Mucosa of gallbladder (tissue), 1 donor: ENCODE measurements around the gene RTKN. TPM values are rescaled to one million over a fixed set of nuclear protein-coding genes. Genes with fewer than 3 reads are reported as not detected.
A peak's percentile ranks its signal among the peaks of the same experiment; 100 is the strongest.
"Not testable (repeated sequence)": the region's sequence is repeated elsewhere in the genome, so short reads cannot be mapped to it uniquely, and the experiment has no call there.

Source experiments
- DNase-seq: peaks from one replicate; pipeline ENCODE4 v3.0.0-alpha.2; 2020; ENCODE audit warnings: low spot score
- total RNA-seq: library from RNA; stranded (reverse); gene quantifications from one replicate; pipeline ENCODE4 v1.2.1, GENCODE V29; 2021
- donor health status: DM: no; HTN: no; CAD: no.

RTKN gene
- total RNA-seq, 1 donor from 2014 or later, result 86.4 TPM

DNA sequence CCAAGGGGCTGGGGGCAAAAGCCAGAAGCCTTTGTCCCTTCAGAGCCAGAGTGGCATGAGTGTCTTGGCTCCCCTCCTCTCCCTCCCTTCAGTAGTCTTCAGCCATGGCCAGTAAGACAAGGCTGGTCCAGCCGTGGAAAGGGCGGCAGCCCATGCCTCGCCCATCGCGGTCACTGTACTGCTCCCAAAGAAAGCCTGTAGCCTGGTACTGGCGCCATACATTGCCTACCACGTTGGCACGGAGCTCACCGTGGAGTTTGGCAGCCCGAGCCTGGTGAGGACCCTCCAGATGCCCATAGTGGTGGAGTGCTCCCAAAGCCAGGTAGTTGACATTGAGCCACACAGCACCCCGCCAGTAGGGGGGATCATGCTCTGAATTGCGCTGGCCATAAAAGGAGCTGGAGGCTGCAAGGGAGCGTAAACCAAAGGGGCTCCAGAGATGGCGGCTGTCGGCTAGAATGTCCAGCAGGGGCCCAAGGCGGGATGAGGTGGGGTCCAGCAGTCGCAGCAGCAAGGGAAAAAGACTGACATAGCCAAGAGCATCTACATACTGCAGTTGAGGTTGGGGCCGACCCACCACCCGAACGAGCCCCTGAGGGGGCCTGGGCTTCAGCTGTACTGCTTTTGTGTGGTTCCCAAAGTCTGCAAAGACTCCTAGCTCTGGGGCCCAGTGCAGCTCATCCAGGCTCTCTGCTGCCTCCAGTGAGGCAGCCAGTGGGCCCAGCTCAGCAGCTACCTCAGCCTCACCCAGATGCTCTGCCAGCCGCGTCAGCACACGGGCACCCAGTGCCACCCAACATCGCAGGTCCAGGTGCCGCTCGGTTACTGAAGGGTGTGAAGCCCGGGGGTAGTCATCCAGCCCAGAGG is 19.7 kb upstream of the RTKN start:
- DNase-seq, result no peak

DNA sequence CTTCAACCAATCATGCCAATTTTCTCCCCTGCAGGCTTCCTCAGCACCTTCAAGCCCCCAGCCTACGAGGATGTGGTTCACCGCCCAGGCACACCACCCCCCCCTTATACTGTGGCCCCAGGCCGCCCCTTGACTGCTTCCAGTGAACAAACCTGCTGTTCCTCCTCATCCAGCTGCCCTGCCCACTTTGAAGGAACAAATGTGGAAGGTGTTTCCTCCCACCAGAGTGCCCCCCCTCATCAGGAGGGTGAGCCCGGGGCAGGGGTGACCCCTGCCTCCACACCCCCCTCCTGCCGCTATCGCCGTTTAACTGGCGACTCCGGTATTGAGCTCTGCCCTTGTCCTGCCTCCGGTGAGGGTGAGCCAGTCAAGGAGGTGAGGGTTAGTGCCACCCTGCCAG is 18.4 kb upstream of the RTKN start:
- not testable (repeated sequence) for DNase-seq

DNA sequence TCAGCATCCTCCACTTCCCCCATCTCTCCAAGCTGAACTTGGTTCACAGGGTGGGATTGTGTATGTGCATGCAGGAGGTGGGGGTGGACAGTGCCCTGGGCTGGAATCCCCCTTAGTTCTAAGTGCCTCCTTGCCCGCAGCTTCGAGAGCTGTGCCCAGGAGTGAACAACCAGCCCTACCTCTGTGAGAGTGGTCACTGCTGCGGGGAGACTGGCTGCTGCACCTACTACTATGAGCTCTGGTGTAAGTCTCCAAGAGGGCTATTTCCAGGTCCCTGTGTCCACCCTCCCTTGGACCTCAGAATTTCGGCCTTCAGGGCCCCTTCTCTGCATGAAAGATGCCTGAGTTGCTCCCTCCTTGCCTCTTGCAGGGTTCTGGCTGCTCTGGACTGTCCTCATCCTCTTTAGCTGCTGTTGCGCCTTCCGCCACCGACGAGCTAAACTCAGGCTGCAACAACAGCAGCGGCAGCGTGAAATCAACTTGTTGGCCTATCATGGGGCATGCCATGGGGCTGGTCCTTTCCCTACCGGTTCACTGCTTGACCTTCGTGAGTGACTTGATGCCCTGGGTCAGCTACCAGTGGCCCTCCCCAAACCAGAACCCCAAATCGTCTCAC is 17.9 kb upstream of the RTKN start:
- not testable (repeated sequence) for DNase-seq

DNA sequence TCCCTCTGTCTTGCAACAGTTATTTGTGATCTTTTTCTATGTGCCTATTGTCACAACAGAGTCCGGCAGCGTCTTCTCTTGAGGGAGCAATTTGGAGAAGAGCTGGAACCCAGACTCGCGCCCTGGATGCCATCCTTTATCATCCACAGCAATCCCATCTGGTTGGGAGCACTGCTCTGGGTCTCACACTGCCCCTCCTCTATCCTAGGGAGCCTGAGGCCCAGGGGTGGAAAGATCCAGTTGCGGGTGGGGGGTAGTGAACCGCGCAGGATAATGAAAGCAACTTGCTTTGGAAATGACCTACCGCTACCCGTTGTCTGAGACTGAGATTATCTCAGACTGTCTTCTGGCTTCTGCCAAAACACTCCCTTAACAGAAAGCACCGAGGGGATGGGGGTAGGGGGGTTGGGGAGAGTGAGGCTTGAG is 17.2 kb upstream of the RTKN start:
- DNase-seq, result no peak

DNA sequence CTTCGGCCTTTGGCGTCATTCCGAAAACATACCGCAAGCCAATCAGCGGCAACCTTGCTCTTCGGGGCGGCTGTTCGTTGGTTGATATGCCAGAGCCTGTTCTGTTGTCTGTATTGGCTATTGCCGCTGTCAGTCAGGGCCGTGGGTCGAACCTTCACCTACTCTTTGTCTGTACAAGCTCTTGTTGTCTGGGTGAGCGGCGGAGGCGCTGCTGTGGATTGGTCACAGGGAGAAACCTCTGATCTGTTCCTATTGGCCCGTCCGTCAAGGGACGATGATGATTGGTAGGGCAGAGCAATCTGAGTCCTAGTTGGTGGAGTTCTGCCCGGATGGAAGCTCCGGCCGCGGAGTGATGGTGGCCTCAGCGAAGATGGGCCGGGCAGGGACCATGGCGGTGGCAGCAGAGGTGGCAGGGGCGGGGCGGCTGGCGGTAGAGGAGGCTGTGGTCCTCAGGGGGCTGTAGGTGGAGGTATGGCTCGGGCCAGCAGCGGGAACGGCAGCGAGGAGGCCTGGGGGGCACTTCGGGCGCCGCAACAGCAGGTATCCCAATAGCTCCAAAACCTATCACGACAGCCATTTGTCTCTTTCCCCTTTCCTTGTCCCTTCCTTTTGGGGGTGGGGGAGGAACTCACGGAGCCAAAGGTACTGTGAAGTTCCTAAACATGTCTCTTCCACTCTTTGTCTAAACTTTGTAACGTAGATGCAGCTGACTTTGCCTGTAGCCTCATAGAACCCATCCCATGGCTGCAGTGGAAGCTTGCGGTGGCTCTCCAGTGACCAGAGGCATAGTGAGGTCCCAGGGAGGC is 16.6 kb upstream of the RTKN start, which contains the start of gene WBP1:
Gene WBP1, plus strand, starts transcription at position 307 of the 806 bp plus-strand sequence. Its CDS starts 165 bp downstream, at position 472.
- peak; percentile 100 for DNase-seq

DNA sequence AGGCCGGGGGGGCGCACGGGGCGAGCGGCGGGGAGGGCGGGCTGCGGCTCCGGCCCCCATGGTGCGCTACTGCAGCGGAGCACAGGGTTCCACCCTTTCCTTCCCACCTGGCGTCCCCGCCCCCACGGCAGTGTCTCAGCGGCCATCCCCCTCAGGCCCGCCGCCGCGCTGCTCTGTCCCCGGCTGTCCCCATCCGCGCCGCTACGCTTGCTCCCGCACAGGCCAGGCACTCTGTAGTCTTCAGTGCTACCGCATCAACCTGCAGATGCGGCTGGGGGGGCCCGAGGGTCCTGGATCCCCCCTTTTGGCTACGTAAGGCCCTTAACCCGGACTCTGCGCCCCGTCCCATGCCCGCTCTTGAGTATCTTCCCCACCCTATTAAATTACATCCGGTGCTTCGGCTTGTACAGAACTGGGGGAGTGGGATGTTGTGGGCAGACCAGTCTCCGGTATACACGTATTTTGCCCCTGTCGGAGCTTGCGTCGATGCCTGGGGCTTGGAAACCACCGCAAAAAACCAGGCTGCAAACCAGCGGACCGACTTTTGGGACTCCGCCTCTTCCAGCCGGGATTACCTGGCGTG is 15.9 kb upstream of the RTKN start:
- DNase-seq, result peak; percentile 63

DNA sequence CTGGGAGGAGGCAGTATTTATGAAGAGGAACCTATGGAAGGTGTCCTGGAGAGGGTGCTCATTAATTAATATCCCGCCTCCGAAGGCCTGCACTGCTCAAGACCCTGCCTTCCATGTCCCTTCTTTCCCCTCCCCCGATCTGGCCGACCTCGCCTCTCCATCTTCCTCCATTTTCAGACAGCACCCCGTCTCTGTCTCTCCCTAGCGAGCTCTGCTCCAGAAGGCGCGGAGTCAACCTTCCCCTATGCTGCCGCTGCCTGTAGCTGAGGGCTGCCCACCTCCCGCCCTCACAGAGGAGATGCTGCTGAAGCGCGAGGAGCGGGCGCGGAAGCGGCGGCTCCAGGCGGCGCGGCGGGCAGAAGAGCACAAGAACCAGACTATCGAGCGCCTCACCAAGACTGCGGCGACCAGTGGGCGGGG is 15.4 kb upstream of the RTKN start:
- no peak for DNase-seq

DNA sequence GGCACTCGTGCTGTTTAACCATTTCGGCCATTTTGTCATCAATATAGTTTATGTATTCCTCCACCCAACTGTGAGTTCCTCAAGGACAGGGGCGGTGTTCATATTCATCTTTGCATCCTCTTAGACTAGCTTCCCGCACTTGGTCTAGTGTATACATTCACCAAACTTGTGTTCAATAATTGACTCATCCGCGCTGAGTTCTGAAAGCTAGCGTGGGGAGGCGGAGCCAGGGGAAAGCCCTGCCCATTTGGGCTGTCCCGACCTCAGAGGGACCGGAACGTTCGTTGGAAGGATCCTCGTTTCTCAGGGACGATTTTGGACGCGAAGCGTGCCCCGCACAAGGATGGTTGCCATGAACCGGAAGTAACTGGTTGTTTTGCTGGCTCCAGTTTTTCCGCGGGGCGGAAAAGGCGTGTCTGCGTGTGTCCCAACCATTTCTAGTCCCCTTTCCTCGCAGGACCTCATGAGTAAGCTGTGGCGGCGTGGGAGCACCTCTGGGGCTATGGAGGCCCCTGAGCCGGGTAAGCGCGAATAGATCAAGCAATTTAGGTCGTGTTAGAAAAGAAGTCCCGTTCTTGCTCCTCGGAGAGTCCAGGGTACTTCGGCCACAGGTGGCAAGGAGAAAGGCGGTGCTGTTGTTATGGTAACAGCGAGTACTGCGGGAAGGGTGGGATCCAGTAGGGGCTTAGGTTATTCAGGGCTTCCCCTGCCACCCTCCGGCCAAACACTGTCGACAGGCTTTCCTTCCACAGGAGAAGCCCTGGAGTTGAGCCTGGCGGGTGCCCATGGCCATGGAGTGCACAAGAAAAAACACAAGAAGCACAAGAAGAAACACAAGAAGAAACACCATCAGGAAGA is 13.1 kb upstream of the RTKN start, which contains the start of gene INO80B:
Gene INO80B, plus strand, starts transcription at position 434 of the 858 bp plus-strand sequence. Its CDS starts 30 bp downstream, at position 464.
- peak; percentile 98 for DNase-seq

DNA sequence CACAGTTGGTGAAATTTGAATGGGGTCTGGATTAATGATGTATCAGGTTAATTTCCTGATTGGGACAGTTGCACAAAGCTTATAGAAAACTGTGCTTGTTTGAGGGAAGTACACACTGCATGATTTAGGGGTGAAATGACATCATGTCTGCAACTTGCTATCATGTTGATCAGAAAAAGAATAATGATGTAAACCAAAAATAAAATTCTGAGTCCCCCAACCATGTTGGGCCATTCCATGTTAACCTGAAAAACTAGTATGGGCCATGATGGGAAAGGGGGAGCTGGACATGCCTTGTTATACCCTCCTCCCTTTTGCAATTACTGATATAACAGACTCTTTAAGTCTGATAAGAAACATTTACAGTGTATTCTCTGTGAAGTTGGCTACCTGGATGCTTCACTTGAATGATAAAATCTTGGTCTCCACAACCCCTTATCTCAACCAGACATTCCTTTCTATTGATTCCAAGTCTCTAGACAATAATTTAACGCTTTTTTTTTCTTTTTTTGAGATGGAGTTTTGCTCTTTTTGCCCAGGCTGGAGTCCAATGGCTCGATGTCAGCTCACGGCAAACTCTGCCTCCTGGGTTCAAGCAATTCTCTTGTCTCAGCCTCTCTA is 8.9 kb upstream of the RTKN start:
- DNase-seq, result no peak

DNA sequence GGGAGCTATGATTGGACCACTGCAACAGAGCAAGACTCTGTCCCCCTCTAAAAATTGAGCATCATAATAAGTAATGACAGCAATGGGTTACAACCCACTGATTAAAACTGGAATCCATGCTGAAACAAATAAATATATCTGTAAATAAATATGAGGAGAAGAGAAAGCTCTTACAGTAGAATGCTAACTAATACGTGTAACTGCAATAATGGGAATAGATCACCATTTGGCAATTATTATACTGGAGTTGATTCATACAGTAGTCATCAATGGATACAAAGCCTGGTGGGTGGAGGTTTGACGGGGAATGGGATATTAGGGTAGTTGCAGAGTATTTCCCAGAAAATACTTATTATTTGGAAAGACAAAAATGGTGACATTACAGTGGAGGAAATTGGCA is 7.0 kb upstream of the RTKN start:
- no peak for DNase-seq

DNA sequence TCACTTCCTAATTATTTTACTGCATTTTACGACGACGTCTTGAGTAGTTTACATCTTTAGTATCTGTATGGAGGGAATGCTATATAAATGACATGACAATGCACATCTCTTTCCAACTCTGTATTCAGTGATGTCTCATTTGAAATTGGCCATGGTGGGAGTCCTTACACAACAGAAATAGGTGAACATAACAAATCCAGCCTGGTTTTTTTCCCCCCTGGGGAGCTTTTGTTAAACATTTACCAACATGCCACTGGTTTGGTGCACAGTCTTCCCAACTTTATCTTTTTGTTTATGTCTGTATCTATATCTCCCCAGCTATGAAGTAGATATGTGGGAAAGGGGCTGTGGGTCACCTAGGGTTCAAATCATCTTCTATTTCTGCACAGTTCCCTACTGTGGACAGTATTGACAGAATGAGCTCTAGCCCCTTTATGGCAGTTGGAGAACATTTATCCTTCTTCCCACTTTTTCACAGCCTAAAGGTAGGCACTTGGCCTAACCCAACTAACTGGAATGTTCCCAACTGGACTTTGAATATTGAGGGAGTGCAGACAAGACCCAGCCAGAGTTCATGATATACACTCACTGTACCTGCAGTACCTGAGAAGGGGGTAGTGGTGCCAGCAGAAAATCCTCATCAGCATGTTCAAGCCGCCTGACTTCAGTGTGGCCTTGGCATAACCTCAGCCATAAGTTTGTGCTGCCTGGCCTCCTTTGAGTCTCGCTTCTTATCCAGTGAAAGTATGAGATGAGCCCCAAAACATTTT is 5.7 kb upstream of the RTKN start:
- DNase-seq, result peak; percentile 63

DNA sequence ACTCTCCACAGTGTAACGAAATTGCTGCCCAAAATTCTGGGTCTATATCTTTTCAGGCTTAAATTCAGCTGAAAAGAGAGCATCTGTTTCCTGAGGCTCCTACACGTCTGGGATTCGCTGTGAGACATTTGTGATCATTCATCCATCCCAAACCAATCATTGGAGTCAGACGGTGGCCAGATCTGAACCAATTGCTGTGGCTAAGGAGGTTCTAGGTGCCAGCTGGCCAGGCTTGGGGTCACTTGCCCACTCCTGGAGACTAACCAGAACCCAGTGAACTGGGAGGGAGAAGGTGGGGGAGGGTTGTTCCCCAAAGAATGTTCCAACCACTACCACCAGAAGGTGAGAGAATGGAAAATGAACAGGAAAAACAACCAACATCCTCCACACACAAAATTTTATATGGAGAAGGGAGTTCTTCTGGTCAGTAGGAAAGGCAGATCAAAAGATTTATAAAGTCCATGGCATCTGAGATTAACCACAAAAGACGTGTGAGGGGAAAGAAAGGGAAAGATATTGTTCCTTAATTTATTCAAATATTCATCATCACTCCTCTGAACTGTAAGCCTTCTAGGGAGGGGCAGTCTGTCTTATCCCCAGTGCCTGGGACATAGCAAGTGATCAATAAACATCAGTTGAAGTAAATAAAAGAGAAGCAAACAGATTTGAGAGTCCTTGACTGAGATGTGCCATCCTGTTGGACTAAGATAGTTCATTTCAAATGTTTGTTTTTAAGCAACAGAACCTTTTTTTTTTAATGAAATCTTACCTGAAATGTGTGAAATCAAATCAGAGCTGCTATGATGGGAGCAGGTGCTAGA is 3.0 kb upstream of the RTKN start:
- DNase-seq, result no peak

DNA sequence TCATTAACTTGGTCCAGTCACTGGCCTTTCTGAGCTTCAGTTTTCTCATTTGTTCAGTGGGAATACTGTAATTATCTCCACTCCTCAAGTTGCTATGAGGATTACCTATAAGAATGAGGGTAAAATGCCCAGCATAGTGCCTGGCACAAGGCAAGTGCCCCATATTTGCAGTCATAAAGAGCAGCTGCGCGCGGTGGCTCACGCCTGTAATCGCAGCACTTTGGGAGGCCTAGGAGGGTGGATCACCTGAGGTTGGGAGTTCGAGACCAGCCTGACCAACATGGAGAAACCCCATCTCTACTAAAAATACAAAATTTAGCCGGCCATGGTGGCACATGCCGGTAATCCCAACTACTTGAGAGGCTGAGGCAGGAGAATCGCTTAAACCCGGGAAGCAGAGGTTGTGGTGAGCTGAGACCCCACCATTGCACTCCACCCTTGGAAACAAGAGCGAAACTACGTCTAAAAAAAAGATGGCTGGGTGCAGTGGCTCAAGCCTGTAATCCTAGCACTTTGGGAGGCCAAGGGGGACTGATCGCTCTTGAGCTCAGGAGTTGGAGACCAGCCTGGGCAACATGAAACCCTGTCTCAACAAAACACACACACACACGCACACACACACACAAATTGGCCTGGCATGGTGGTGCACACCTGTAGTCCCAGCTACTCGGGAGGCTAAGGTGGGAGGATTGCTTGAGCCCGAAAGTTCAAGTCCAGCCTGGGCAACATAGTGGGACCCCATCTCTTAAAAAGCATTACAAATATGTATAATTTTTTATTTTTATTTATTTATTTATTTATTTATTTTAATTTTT is 953 bp upstream of the RTKN start:
- not testable (repeated sequence) for DNase-seq

DNA sequence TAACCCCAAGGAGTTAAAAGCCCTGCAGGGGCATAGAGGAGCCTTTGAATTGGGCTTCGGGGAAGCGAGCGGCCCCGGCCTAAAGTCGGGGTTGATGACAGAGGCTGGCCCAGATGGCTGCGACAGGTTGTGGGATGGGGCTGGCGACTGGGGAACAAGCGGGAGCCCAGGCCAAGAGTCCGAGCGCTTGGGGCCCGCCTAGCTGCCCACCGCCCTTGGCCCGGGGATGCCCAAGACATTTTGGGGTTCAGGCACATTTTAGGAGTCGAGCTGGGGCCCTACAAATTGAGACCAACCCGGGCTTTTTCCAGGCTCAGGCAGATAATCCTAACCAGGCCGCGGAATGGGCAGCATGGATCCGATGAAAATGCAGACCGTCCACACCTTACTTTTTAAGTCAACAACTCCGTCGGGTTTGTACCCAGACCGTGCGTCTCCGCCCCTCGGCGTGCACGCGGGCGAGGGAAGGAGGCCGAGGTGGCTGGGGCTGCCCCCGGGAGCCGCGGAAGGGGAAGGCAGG is 507 bp downstream of the RTKN start:
- DNase-seq, result no peak

DNA sequence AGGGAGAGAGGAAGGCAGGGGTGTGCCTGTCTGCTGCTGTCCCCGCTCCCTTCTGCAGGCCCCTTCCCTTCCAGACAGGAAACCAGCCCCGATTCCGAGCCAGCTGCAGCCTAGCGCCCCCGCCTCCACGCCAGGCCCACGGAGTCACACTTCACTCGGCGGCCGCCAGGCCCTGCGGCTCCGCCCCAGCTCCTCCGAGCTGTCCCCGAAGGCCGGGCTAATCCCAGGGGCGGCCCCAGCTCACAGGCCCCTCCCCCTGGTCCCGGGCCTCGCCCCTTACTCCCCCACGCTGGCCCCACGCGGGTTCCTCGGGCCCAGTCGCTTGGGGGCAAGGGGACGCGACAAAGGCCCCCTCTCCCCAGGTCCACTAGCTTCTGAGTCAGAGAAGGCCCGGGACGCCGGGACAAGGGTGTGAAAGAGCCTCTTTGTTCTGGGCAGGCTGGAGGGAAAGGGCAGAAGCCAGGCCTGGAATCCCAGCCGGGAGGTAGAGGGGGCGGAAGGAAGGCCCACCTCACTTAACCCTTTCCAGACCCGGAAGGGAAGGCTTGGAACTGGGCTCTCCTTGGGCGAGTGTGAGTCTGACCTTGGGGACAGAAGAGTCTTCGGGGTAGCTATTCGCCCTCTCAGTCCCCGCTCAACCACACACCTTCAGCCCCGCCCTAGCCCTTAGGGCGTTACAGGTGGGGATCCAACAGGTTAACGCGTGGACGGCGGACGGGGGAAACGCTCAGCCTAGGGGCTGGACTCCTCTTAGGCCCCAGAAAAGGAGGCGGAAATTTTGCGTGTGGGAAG is 1.2 kb downstream of the RTKN start:
- DNase-seq, result peak; percentile 87

DNA sequence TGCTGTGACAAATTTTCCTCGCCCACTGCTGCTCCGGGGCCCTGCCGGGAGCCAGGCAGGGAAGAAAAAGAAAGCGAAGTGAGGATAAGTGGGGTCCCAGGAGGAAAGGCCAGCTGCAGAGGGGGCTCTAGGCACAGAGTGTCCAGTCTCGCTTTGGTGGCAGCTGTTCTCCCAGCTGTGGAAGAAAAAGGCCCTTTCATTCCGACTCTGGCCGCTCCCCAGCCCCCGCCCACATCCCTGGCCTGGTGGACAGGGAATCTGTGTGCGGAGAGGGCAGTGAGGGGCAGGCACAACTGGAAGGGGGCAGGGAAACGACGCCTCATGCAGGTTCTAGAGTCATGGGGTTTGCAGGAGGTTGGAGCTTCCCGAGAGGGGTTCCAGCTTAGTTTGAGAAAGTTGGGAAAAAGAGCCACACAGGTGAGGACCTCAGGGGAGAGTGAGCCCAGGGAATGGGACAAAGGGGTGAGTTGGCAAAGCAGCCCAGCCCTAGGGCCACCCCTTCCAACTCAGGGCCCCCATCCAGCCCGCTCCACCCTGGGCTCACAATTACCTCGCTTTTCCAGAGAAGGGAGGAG is 1.8 kb downstream of the RTKN start:
- peak; percentile 45 for DNase-seq
